Adrenal gland (tissue), 12 donors: ENCODE data around the gene CDK16. TPM values are rescaled to one million over a fixed set of nuclear protein-coding genes. Genes with fewer than 3 reads are reported as not detected.

Source experiments
- DNase-seq, 7 donors: peaks; one replicate each; pipeline ENCODE4 v3.0.0-alpha.2; 2019 to 2020
- H3K27ac ChIP-seq, 5 donors: fragments of 200-600 bp; sonication (generic) in 4 of 5; 1 replicate in 3 of 5; 2 replicates in 2 of 5; pipeline versions ENCODE4 v1.5.1 to v1.8.0; 2016 to 2020; ENCODE audit warnings: mild to moderate bottlenecking in 1 of 5
- H3K27me3 ChIP-seq: fragments of 200-600 bp; 2 replicates; pipeline ENCODE4 v1.8.0; 2021
- H3K36me3 ChIP-seq, 2 donors: fragments of 200-600 bp; replicated peaks in 1 of 2; 1 replicate in 1 of 2; 2 replicates in 1 of 2; pipeline versions ENCODE4 v1.5.1 to v1.8.0; 2018 to 2022
- H3K4me1 ChIP-seq, 2 donors: fragments of 200-600 bp; replicated peaks in 1 of 2; 1 replicate in 1 of 2; 2 replicates in 1 of 2; pipeline versions ENCODE4 v1.5.1 to v1.8.0; 2018 to 2021
- H3K4me3 ChIP-seq, 4 donors: fragments of 200-600 bp; sonication (generic) in 3 of 4; one replicate each; pipeline ENCODE4 v1.5.1; 2016 to 2018
- H3K9me3 ChIP-seq, 3 donors: fragments of 200-600 bp; sonication (generic) in 1 of 3; replicated peaks in 1 of 3; 1 replicate in 2 of 3; 2 replicates in 1 of 3; pipeline versions ENCODE4 v1.5.1 to v1.8.0; 2016 to 2021
- POLR2A ChIP-seq, 2 donors: fragments of 450-650 bp; IDR thresholded peaks; one replicate each; pipeline ENCODE4 v1.6.1; 2017; ENCODE audit warnings: antibody characterized with exemption in 2 of 2, mild to moderate bottlenecking in 2 of 2, moderate library complexity in 1 of 2
- WGBS, 4 donors: extraction: QIAGEN DNeasy Blood & Tissue Kit in 2 of 4; methylation state at CpG; one replicate each; pipeline versions ENCODE4 v1.1.5 to v1.1.7; 2013 to 2017; 5-methylcytosine and 5-hydroxymethylcytosine counted together
- intact Hi-C, 2 donors: fragments of 100-400 bp; cut with DNase I; formaldehyde crosslinking; loops; one replicate each; pipeline versions ENCODE4 v1.14.1 to v1.15.0; 2022 to 2023
- polyA plus RNA-seq, 3 donors: library from polyadenylated mRNA; stranded (reverse); fragments of 200-250 nt in 2 of 3; fragments of 350-450 nt in 1 of 3; fragmentation: Illumina TruSeq in 1 of 3; extraction: RNeasy Lipid Tissue Mini Kit (QIAGEN cat#74804) in 1 of 3; gene quantifications; one replicate each; pipeline ENCODE4 v1.2.3, GENCODE V29; 2013 to 2014
- total RNA-seq, 9 donors: library from RNA; depleted of rRNA in 4 of 9; stranded (reverse); fragments of >200 nt in 4 of 9; fragments of 120-200 nt in 1 of 9; fragmentation: NEBNext Ultra II Directional in 1 of 9; extraction: Animal tissue kit (Norgen Biotek cat#: 25700) in 1 of 9; gene quantifications; one replicate each; pipeline versions ENCODE4 v1.1.0 to v1.2.4, GENCODE V29; 2013 to 2023
- TF ChIP-seq, protein P1 (sequence below), 6 experiments: fragments of 450-650 bp in 4 of 6; fragments of 200-600 bp in 2 of 6; sonication (generic) in 1 of 6; IDR thresholded peaks; 1 replicate in 5 of 6; 2 replicates in 1 of 6; pipeline versions ENCODE4 v1.5.1 to v1.8.0; 2016 to 2021; ENCODE audit warnings: antibody characterized with exemption in 6 of 6, mild to moderate bottlenecking in 2 of 6, moderate library complexity in 1 of 6
- donor health status: healthy with polysubstance abuse.
- donor health status: Bipolar disorder and iron deficiency.
- donor health status: DM: yes; HTN: yes; CAD: no.
- donor health status: DM: no; HTN: no; CAD: no.
- donor health status: DM: no; HTN: no; CAD: no.
- donor health status: DM: yes; HTN: yes; CAD: no.

The CDK16 gene
- total and polyA plus RNA-seq, 12 donors = 50.5 to 187 (median 115) TPM

DNA sequence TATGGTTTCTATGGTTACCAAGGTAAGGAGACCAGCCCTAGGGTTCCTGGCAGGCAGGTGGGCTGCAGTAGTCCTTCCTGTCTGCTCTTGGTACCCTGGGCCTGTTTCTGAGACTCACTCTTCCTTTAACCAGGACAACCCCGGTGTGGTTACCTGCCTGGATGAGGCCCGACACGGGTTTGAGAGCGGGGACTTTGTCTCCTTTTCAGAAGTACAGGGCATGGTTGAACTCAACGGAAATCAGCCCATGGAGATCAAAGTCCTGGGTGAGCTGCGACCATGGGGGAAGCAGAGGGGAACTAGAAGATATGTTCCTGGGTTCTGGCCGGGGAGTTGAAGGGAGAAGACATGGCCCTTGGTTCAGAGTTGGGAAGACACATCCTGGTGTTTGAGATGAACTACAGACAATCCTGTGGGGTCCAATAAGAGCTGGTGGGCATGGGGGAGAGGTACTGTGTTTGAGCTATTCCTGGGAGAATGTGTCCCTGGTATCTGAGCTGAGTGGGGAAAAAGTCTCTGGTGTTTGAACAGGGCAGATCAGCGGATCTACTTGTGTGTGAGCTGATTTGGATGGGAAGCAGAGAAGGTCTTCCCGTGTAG, 17.0 kb upstream of the CDK16 start:
- no peak overlapping the region for H3K4me3 ChIP-seq
- no peak for TF ChIP-seq POLR2A (IDR thresholded peaks at IDR 0.05)
- TF ChIP-seq, protein P1, sequence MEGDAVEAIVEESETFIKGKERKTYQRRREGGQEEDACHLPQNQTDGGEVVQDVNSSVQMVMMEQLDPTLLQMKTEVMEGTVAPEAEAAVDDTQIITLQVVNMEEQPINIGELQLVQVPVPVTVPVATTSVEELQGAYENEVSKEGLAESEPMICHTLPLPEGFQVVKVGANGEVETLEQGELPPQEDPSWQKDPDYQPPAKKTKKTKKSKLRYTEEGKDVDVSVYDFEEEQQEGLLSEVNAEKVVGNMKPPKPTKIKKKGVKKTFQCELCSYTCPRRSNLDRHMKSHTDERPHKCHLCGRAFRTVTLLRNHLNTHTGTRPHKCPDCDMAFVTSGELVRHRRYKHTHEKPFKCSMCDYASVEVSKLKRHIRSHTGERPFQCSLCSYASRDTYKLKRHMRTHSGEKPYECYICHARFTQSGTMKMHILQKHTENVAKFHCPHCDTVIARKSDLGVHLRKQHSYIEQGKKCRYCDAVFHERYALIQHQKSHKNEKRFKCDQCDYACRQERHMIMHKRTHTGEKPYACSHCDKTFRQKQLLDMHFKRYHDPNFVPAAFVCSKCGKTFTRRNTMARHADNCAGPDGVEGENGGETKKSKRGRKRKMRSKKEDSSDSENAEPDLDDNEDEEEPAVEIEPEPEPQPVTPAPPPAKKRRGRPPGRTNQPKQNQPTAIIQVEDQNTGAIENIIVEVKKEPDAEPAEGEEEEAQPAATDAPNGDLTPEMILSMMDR (IDR thresholded peaks at IDR 0.05) = no peak
- no peak overlapping the region for H3K27ac ChIP-seq
- no peaks in the 10 kb centered on the region for H3K9me3 ChIP-seq
- DNase-seq = no peak
- peaks cover 18 to 25% of the 10 kb centered on the region in 2 donors for H3K4me1 ChIP-seq
- intact Hi-C loops = no loop called here
- H3K36me3 ChIP-seq = peaks cover 0 to 81% of the 10 kb centered on the region in 2 donors
- no peaks in the 10 kb centered on the region for H3K27me3 ChIP-seq
- whole genome bisulfite sequencing, 4 donors = 76 to 100% (median 89%) methylated on average over 1 to 9 of the region's 9 CpGs

DNA sequence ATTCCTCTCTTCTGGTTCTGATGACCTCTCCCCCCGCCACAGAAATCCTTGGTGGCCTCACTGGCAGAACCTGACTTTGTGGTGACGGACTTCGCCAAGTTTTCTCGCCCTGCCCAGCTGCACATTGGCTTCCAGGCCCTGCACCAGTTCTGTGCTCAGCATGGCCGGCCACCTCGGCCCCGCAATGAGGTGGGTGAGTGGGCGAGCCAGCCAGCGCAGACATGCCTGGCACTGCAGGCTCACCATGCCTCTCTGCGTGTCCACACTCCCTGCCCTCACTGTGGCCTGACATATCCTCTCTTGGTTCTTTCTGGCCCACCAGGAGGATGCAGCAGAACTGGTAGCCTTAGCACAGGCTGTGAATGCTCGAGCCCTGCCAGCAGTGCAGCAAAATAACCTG, 16.2 kb upstream of the CDK16 start:
- Histone ChIP-seq H3K4me3 (no peak overlapping the region), H3K27me3 (no peaks in the 10 kb centered on the region), H3K36me3 (peaks cover 0 to 89% of the 10 kb centered on the region in 2 donors), H3K27ac (no peak overlapping the region), H3K9me3 (no peaks in the 10 kb centered on the region), H3K4me1 (peaks cover 9 to 16% of the 10 kb centered on the region in 2 donors)
- TF ChIP-seq, protein P1 (IDR thresholded peaks at IDR 0.05) = no peak
- no peak for TF ChIP-seq POLR2A (IDR thresholded peaks at IDR 0.05)
- no peak for DNase-seq
- WGBS, 4 donors = 85 to 96% (median 93%) methylated on average over 2 to 11 of the region's 11 CpGs
- intact Hi-C loops = no loop called here

DNA sequence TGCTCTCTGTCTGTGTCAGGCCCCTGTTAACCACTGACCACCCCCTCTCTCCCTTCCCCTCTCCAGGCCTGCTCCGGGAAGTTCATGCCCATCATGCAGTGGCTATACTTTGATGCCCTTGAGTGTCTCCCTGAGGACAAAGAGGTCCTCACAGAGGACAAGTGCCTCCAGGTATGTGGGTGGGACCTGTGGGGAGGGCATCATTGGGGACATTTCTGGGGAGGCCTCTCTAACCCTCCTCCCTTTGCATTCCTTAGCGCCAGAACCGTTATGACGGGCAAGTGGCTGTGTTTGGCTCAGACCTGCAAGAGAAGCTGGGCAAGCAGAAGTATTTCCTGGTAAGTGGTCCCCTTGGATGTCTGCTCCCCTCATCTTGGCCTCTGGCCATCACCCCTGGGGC, 15.6 kb upstream of the CDK16 start:
- no peak for TF ChIP-seq POLR2A (IDR thresholded peaks at IDR 0.05)
- no peaks in the 10 kb centered on the region for H3K27me3 ChIP-seq
- H3K36me3 ChIP-seq = peaks cover 0 to 95% of the 10 kb centered on the region in 2 donors
- H3K27ac ChIP-seq = no peak overlapping the region
- intact Hi-C loops = no loop called here
- DNase-seq = no peak
- H3K4me3 ChIP-seq = no peak overlapping the region
- WGBS, 4 donors = 74 to 88% (median 81%) methylated on average over 3 to 4 of the region's 4 CpGs
- peaks cover 4 to 12% of the 10 kb centered on the region in 2 donors for H3K4me1 ChIP-seq
- no peaks in the 10 kb centered on the region for H3K9me3 ChIP-seq

DNA sequence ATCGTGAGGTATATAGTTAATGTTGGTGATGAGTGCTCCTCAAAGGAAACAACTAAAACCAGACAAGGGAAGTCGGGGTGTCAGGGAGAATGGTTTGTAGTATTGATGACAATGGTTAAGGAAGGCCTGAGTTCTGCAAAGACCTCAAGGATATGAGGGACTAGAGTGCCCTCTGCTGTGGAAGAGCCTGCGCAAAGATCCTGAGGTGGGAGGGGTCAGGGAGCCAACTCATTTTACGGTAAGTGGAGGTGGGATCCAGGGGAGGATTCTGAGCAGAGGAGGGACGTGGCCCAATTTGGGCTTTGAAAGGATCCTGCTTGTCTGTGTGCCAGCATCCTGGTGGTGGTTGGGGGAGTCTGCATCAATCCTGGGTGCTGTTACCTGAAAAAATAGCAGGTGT, 13.5 kb upstream of the CDK16 start:
- no peaks in the 10 kb centered on the region for H3K4me1 ChIP-seq
- H3K9me3 ChIP-seq = no peaks in the 10 kb centered on the region
- 56 to 83% (median 70%) methylated on average over 5 of the region's 5 CpGs for WGBS, 4 donors
- H3K27me3 ChIP-seq = no peaks in the 10 kb centered on the region
- H3K36me3 ChIP-seq = peaks cover 0 to 99% of the 10 kb centered on the region in 2 donors
- no peak for DNase-seq
- intact Hi-C loops = no loop called here
- no peak overlapping the region for H3K4me3 ChIP-seq
- TF ChIP-seq, protein P1 (IDR thresholded peaks at IDR 0.05) = no peak
- no peak for TF ChIP-seq POLR2A (IDR thresholded peaks at IDR 0.05)
- no peak overlapping the region for H3K27ac ChIP-seq

DNA sequence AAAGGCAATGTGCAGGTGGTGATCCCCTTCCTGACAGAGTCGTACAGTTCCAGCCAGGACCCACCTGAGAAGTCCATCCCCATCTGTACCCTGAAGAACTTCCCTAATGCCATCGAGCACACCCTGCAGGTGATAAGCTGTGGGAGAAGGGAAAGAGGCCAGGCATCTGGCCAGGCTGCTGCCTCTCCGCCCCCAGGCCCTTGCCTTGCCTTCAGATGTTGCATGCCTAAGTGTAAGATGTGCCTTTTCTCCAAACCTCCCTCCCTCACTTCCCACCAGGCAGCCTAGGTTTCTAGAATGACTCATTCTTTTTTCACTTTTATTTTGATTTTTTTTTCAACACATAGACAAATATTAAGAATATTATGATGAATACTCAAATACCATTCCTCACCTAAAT, 12.2 kb upstream of the CDK16 start:
- TF ChIP-seq, protein P1 (IDR thresholded peaks at IDR 0.05) = no peak
- TF ChIP-seq POLR2A (IDR thresholded peaks at IDR 0.05) = no peak
- WGBS, 4 donors = 60 to 87% (median 72%) methylated on average over 2 to 3 of the region's 3 CpGs
- H3K27me3 ChIP-seq = no peaks in the 10 kb centered on the region
- no peaks in the 10 kb centered on the region for H3K4me1 ChIP-seq
- H3K27ac ChIP-seq = no peak overlapping the region
- H3K36me3 ChIP-seq = peaks cover 0 to 99% of the 10 kb centered on the region in 2 donors
- DNase-seq = no peak
- intact Hi-C loops = no loop called here
- H3K4me3 ChIP-seq = no peak overlapping the region
- no peaks in the 10 kb centered on the region for H3K9me3 ChIP-seq
